ENCODE measurements around the gene RAB7A.
"Not testable (repeated sequence)": the region's sequence is repeated elsewhere in the genome, so short reads cannot be mapped to it uniquely, and the experiment has no call there.

DNA sequence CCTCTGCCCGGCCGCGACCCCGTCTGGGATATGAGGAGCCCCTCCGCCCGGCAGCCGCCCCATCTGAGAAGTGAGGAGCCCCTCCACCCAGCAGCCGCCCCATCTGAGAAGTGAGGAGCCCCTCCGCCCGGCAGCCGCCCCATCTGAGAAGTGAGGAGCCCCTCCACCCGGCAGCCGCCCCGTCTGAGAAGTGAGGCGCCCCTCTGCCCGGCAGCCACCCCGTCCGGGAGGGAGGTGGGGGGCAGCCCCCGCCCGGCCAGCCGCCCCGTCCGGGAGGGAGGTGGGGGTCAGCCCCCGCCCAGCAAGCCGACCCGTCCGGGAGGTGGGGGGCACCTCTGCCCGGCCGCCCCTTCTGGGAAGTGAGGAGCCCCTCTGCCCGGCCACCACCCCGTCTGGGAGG is 47.2 kb downstream of the RAB7A start:
- TF ChIP-seq, protein P1, sequence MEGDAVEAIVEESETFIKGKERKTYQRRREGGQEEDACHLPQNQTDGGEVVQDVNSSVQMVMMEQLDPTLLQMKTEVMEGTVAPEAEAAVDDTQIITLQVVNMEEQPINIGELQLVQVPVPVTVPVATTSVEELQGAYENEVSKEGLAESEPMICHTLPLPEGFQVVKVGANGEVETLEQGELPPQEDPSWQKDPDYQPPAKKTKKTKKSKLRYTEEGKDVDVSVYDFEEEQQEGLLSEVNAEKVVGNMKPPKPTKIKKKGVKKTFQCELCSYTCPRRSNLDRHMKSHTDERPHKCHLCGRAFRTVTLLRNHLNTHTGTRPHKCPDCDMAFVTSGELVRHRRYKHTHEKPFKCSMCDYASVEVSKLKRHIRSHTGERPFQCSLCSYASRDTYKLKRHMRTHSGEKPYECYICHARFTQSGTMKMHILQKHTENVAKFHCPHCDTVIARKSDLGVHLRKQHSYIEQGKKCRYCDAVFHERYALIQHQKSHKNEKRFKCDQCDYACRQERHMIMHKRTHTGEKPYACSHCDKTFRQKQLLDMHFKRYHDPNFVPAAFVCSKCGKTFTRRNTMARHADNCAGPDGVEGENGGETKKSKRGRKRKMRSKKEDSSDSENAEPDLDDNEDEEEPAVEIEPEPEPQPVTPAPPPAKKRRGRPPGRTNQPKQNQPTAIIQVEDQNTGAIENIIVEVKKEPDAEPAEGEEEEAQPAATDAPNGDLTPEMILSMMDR (IDR thresholded peaks at IDR 0.05) = not testable (repeated sequence)
- not testable (repeated sequence) for TF ChIP-seq POLR2AphosphoS5, EP300, POLR2A (IDR thresholded peaks at IDR 0.05)
